ENCODE results near the gene PCDHGC5.

The PCDHGC5 gene

DNA sequence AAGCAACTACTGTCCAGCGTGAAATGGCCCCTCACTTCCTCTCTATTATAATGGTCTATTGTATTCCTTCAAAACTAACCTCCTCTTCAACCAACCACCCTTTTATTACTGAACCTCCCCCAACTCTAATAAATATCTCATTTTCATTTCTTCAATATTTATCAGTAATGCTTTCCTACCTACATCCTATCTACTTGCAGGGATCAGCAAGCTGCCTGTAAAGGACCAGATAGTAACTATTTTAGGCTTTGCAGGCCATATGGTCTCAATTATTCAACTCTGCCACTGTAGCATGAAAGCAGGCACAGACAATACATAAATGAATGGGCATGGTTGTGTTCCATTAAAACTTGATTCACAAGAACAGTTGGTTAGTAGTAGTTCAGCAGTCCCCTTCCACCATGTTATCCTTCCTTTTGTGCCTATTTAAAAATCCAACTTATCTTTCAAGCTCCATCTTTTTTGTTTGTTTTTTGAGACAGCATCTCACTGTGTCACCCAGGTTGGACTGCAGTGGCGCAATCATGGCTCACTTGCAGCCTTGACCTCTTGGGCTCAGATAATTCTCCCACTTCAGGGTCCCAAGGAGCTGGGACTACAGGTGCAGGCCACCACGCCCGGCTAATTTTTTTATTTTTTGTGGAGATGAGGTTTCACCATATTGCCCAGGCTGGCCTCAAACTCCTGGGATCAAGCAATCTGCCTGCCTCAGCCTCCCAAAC, 45.8 kb downstream of the PCDHGC5 start:
- DNase-seq: no peak

Measured in stimulated activated naive CD4-positive, alpha-beta T cell treated with Interleukin-2 at 50 U/mL for 16 hours (primary cell).